K562 (cell line): ENCODE measurements around the gene RAB31. TPM values are rescaled to one million over a fixed set of nuclear protein-coding genes. Genes with fewer than 3 reads are reported as not detected.

ENCODE experiments used
- CBFB ChIP-seq: sonication (generic); formaldehyde crosslinking; IDR thresholded peaks from 2 replicates; pipeline ENCODE4 v1.4.0; 2020; ENCODE audit warnings: mild to moderate bottlenecking, missing genetic modification reagents
- EP400 ChIP-seq: fragments of 450-650 bp; IDR thresholded peaks from 2 replicates; pipeline ENCODE4 v1.6.1; 2017; ENCODE audit warnings: antibody characterized with exemption, mild to moderate bottlenecking, moderate library complexity
- EZH2 ChIP-seq: IDR thresholded peaks from 2 replicates; pipeline ENCODE4 v1.6.1; 2012; ENCODE audit warnings: low read depth, mild to moderate bottlenecking, inconsistent platforms, low read length, borderline replicate concordance
- MAFK ChIP-seq: IDR thresholded peaks from 2 replicates; pipeline ENCODE4 v1.6.1; 2011; ENCODE audit warnings: low read length, improper control_type of control experiment
- NFATC3 ChIP-seq: fragments of 450-650 bp; IDR thresholded peaks from 2 replicates; pipeline ENCODE4 v1.6.1; 2017; ENCODE audit warnings: mild to moderate bottlenecking
- RAD21 ChIP-seq, 2 experiments: fragments of 250-450 bp in 1 of 2; fragments of 450-650 bp in 1 of 2; sonication (Bioruptor Pico) in 1 of 2; formaldehyde crosslinking in 1 of 2; IDR thresholded peaks in 1 of 2; conservative IDR thresholded peaks in 1 of 2; 2 replicates each; pipeline versions ENCODE4 v1.4.0 to v1.8.0; 2020 to 2022; ENCODE audit warnings: mild to moderate bottlenecking in 2 of 2, moderate library complexity in 1 of 2
- RBM14 ChIP-seq: fragments of 200-400 bp; formaldehyde crosslinking; IDR thresholded peaks from 2 replicates; pipeline ENCODE4 v1.6.1; 2018; ENCODE audit warnings: low read depth, mild to moderate bottlenecking, low read length, moderate library complexity, borderline replicate concordance; ENCODE audit not compliant: insufficient read depth
- RHOXF2B ChIP-seq: fragments of 250-450 bp; sonication (Bioruptor Pico); conservative IDR thresholded peaks from 2 replicates; pipeline ENCODE4 v1.5.1; 2021
- SAP30 ChIP-seq: fragments of 200-600 bp; sonication (generic); IDR thresholded peaks from 2 replicates; pipeline ENCODE4 v1.6.1; 2012; ENCODE audit warnings: borderline replicate concordance, low read depth, mild to moderate bottlenecking, moderate library complexity, low read length, control low read depth, inconsistent platforms; ENCODE audit not compliant: insufficient read depth, poor library complexity, severe bottlenecking
- SMARCC2 ChIP-seq: fragments of 450-650 bp; IDR thresholded peaks from 2 replicates; pipeline ENCODE4 v1.6.1; 2017; ENCODE audit warnings: antibody characterized with exemption, moderate library complexity, mild to moderate bottlenecking, low read depth
- YBX1 ChIP-seq: fragments of 450-650 bp; IDR thresholded peaks from 2 replicates; pipeline ENCODE4 v1.7.1; 2016; ENCODE audit warnings: mild to moderate bottlenecking
- ZBTB1 ChIP-seq: sonication (generic); formaldehyde crosslinking; IDR thresholded peaks from 2 replicates; pipeline ENCODE4 v1.8.1; 2023; ENCODE audit warnings: missing genetic modification reagents, low read depth, mild to moderate bottlenecking, borderline replicate concordance
- ZNF12 ChIP-seq: sonication (generic); formaldehyde crosslinking; IDR thresholded peaks from 2 replicates; pipeline ENCODE4 v1.4.0; 2020; ENCODE audit warnings: mild to moderate bottlenecking, missing genetic modification reagents
- ZNF175 ChIP-seq: fragments of 200-800 bp; sonication (Bioruptor generic); IDR thresholded peaks from 2 replicates; pipeline ENCODE4 v1.6.1; 2016; ENCODE audit warnings: low read depth, mild to moderate bottlenecking, missing genetic modification characterization, missing compliant biosample characterization
- polyA plus RNA-seq, 8 experiments: library from polyadenylated mRNA; depleted of rRNA in 4 of 8; stranded (reverse) in 5 of 8; unstranded in 3 of 8; fragments of >200 nt; fragmentation: Nextera tagmentation in 2 of 8; fragmentation: Illumina TruSeq in 1 of 8; extraction: Ambion mirVana in 2 of 8; extraction: Trizol in 1 of 8; gene quantifications; 2 replicates each; pipeline versions ENCODE4 v1.2.1 to v1.2.3, GENCODE V29; 2011 to 2014; ENCODE audit warnings: inconsistent platforms in 1 of 8, missing spikeins in 1 of 8
- total RNA-seq, 7 experiments: library from RNA; depleted of rRNA in 6 of 7; stranded (reverse); fragments of >200 nt in 6 of 7; fragmentation: Illumina TruSeq in 2 of 7; extraction: Trizol in 2 of 7; gene quantifications; 2 replicates each; pipeline versions ENCODE4 v1.2.1 to v1.2.3, GENCODE V29; 2011 to 2021; ENCODE audit warnings: low replicate concordance in 1 of 7
- TF ChIP-seq, protein P1 (sequence below): fragments of 250-450 bp; sonication (Bioruptor Pico); IDR thresholded peaks from 2 replicates; pipeline ENCODE4 v1.4.0; 2020; ENCODE audit warnings: mild to moderate bottlenecking, moderate library complexity, borderline replicate concordance
- TF ChIP-seq, protein P2 (sequence below): fragments of 250-450 bp; sonication (Bioruptor Pico); IDR thresholded peaks from 2 replicates; pipeline ENCODE4 v1.5.0; 2021
- TF ChIP-seq, protein P3 (sequence below): fragments of 250-450 bp; sonication (Bioruptor Pico); IDR thresholded peaks from 2 replicates; pipeline ENCODE4 v1.8.0; 2021; ENCODE audit warnings: mild to moderate bottlenecking, moderate library complexity
- TF ChIP-seq, protein P4 (sequence below), 2 experiments: IDR thresholded peaks in 1 of 2; conservative IDR thresholded peaks in 1 of 2; 2 replicates each; pipeline ENCODE4 v1.6.1; 2016; ENCODE audit warnings: low read depth in 2 of 2, mild to moderate bottlenecking in 1 of 2, missing compliant biosample characterization in 1 of 2, missing genetic modification characterization in 1 of 2, moderate library complexity in 1 of 2

RAB31 gene
- total and polyA plus RNA-seq, 9 of the 15 experiments (the other 6 are each of a cell fraction or from before 2014, with no cell fraction given), result 20.7 to 70.4 (median 41.3) TPM

DNA sequence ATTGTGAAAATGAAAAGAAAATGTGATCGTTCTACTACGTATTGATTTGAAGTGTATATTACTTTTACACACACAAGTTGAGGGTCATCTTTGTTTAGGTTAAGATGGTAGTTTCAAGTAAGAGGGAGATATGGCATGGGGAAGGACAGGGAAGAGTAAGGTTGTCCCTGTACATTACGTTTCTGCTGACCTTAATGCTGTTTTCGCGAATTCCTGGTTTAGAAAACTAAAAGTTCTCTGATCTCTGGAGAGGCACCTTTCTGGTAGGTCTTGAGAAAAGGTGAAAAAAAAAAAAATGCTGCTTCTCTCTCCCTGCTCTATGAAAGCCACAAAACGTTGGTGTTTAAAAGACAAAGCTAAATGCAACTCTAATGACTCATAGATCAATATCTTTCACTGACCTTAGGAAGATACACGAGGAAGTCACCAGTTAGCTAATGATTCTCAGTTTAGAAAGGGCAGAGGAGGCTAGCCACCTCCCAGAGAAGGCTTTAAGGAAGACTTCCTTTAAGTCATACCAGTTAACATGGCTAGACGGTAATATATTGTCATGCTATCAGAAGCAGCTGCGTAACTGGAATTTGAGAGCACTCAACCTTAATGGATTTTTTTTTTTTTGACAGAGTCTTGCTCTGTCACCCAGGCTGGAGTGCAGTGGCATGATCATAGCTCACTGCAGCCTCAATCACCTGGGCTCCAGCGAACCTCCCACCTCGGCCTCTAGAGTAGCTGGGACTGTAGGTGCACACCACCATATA lies 190.9 kb downstream of the RAB31 start (continued):
- TF ChIP-seq, protein P1, sequence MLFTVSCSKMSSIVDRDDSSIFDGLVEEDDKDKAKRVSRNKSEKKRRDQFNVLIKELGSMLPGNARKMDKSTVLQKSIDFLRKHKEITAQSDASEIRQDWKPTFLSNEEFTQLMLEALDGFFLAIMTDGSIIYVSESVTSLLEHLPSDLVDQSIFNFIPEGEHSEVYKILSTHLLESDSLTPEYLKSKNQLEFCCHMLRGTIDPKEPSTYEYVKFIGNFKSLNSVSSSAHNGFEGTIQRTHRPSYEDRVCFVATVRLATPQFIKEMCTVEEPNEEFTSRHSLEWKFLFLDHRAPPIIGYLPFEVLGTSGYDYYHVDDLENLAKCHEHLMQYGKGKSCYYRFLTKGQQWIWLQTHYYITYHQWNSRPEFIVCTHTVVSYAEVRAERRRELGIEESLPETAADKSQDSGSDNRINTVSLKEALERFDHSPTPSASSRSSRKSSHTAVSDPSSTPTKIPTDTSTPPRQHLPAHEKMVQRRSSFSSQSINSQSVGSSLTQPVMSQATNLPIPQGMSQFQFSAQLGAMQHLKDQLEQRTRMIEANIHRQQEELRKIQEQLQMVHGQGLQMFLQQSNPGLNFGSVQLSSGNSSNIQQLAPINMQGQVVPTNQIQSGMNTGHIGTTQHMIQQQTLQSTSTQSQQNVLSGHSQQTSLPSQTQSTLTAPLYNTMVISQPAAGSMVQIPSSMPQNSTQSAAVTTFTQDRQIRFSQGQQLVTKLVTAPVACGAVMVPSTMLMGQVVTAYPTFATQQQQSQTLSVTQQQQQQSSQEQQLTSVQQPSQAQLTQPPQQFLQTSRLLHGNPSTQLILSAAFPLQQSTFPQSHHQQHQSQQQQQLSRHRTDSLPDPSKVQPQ (CRISPR knock-in tag), result no peak
- TF ChIP-seq, protein P2, sequence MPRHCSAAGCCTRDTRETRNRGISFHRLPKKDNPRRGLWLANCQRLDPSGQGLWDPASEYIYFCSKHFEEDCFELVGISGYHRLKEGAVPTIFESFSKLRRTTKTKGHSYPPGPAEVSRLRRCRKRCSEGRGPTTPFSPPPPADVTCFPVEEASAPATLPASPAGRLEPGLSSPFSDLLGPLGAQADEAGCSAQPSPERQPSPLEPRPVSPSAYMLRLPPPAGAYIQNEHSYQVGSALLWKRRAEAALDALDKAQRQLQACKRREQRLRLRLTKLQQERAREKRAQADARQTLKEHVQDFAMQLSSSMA (CRISPR knock-in tag), result no peak
- TF ChIP-seq CBFB (CRISPR knock-in tag) (no peak), ZNF175 (peak; percentile 91), RHOXF2B (CRISPR knock-in tag) (no peak), SAP30 (no peak), SMARCC2 (peak; percentile 98), EP400 (peak; percentile 79), ZNF12 (no peak), ZBTB1 (CRISPR knock-in tag) (no peak), EZH2 (no peak), RAD21 (CRISPR knock-in tag; conservative IDR thresholded peaks at IDR 0.05 in 1 of 2, IDR thresholded peaks at IDR 0.05 in 1 of 2) (peak; percentile 11 to 32; a peak in 2 of 4 replicates), MAFK (no peak; the same call in 1 of the 2 replicates), YBX1 (no peak), NFATC3 (peak; percentile 77; the same call in 1 of the 2 replicates), RBM14 (no peak)
- TF ChIP-seq, protein P3, sequence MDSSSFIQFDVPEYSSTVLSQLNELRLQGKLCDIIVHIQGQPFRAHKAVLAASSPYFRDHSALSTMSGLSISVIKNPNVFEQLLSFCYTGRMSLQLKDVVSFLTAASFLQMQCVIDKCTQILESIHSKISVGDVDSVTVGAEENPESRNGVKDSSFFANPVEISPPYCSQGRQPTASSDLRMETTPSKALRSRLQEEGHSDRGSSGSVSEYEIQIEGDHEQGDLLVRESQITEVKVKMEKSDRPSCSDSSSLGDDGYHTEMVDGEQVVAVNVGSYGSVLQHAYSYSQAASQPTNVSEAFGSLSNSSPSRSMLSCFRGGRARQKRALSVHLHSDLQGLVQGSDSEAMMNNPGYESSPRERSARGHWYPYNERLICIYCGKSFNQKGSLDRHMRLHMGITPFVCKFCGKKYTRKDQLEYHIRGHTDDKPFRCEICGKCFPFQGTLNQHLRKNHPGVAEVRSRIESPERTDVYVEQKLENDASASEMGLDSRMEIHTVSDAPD (CRISPR knock-in tag), result no peak
- TF ChIP-seq, protein P4, sequence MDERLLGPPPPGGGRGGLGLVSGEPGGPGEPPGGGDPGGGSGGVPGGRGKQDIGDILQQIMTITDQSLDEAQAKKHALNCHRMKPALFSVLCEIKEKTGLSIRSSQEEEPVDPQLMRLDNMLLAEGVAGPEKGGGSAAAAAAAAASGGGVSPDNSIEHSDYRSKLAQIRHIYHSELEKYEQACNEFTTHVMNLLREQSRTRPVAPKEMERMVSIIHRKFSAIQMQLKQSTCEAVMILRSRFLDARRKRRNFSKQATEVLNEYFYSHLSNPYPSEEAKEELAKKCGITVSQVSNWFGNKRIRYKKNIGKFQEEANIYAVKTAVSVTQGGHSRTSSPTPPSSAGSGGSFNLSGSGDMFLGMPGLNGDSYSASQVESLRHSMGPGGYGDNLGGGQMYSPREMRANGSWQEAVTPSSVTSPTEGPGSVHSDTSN (CRISPR knock-in tag; IDR thresholded peaks at IDR 0.05; ENCODE audit: low read depth), result no peak
- TF ChIP-seq, protein P4 (tag; conservative IDR thresholded peaks at IDR 0.05; ENCODE audit: low read depth), result peak; percentile 83
